ENCODE results near the gene DCAF6.

- TF ChIP-seq CTCF (IDR thresholded peaks at IDR 0.05; ENCODE audit: insufficient read depth, low read length, poor library complexity, severe bottlenecking): no peak
- no peak for TF ChIP-seq EZH2phosphoT487 (conservative IDR thresholded peaks at IDR 0.05; ENCODE audit: low read length)
These were observed 37.8 kb upstream of the DCAF6 start for GRCh38 chr1:167898578-167899222.

Data from SU-DHL-6 (cell line).